SK-N-SH (cell line): Measurements from ENCODE around the gene ETFA. TPM values are rescaled to one million over a fixed set of nuclear protein-coding genes. Genes with fewer than 3 reads are reported as not detected.

ENCODE experiments used
- CTCF ChIA-PET: fragments of 300-600, 350-600 bp; formaldehyde crosslinking; extraction: SDS; loops from one replicate; lab custom pipeline; 2021; lab: Yijun Ruan, JAX
- POLR2A ChIA-PET: fragments of 350-600 bp; sonication (Branson Sonifier 250); formaldehyde crosslinking; extraction: SDS; loops from one replicate; lab custom pipeline; 2020; ENCODE audit warnings: antibody characterized with exemption, inconsistent platforms; lab: Yijun Ruan, JAX
- DNase-seq: peaks from one replicate; pipeline ENCODE4 v3.0.0; 2012
- H2AFZ ChIP-seq: fragments of 200-600 bp; sonication (generic); 2 replicates; pipeline ENCODE4 v1.8.1; 2016; ENCODE audit warnings: antibody characterized with exemption, mild to moderate bottlenecking, low read depth
- H3F3A ChIP-seq: fragments of 200-600 bp; sonication (generic); replicated peaks from 2 replicates; pipeline ENCODE3; 2016; ENCODE audit warnings: antibody characterized with exemption, mild to moderate bottlenecking; ENCODE audit not compliant: insufficient read depth
- H3K27ac ChIP-seq, 2 experiments: fragments of 200-500 bp in 1 of 2; fragments of 200-600 bp in 1 of 2; sonication (Bioruptor generic) in 1 of 2; sonication (generic), shearing (Covaris generic) in 1 of 2; 2 replicates each; pipeline versions ENCODE4 v1.5.1 to v1.6.1; 2014 to 2016; ENCODE audit warnings: low read depth in 2 of 2, inconsistent platforms in 1 of 2, low read length in 1 of 2, mild to moderate bottlenecking in 1 of 2, mixed read lengths in 1 of 2
- H3K27me3 ChIP-seq: fragments of 200-600 bp; sonication (generic), shearing (Covaris generic); 2 replicates; pipeline ENCODE4 v1.6.1; 2016; ENCODE audit warnings: mixed run types; ENCODE audit not compliant: insufficient read depth
- H3K36me3 ChIP-seq, 2 experiments: fragments of 200-500 bp in 1 of 2; fragments of 200-600 bp in 1 of 2; sonication (Bioruptor generic) in 1 of 2; sonication (generic) in 1 of 2; replicated peaks in 1 of 2; 2 replicates each; pipeline versions ENCODE3 to v1.5.1; 2014 to 2016; ENCODE audit warnings: low read length in 1 of 2, mild to moderate bottlenecking in 1 of 2; ENCODE audit not compliant: insufficient read depth in 2 of 2, control insufficient read depth in 1 of 2
- H3K4me1 ChIP-seq, 2 experiments: fragments of 200-500 bp in 1 of 2; fragments of 200-600 bp in 1 of 2; sonication (Bioruptor generic) in 1 of 2; sonication (generic), shearing (Covaris generic) in 1 of 2; 2 replicates each; pipeline versions ENCODE4 v1.5.1 to v1.6.1; 2014 to 2016; ENCODE audit warnings: low read depth in 1 of 2, low read length in 1 of 2, mixed run types in 1 of 2; ENCODE audit not compliant: insufficient read depth in 2 of 2, control insufficient read depth in 1 of 2
- H3K4me2 ChIP-seq: fragments of 200-600 bp; sonication (generic), shearing (Covaris generic); 2 replicates; pipeline ENCODE4 v1.6.1; 2017; ENCODE audit warnings: mixed run types
- H3K4me3 ChIP-seq, 2 experiments: fragments of 200-500 bp in 1 of 2; fragments of 200-600 bp in 1 of 2; sonication (Bioruptor generic) in 1 of 2; sonication (generic), shearing (Covaris generic) in 1 of 2; 2 replicates each; pipeline versions ENCODE4 v1.5.1 to v1.8.1; 2014 to 2016; ENCODE audit warnings: low read depth in 2 of 2, inconsistent platforms in 1 of 2, low read length in 1 of 2, mild to moderate bottlenecking in 1 of 2, mixed read lengths in 1 of 2, moderate library complexity in 1 of 2
- H3K79me2 ChIP-seq: fragments of 200-600 bp; sonication (generic); 2 replicates; pipeline ENCODE4 v1.8.1; 2017; ENCODE audit warnings: mild to moderate bottlenecking; ENCODE audit not compliant: insufficient read depth
- H3K9ac ChIP-seq: fragments of 200-600 bp; sonication (generic); 2 replicates; pipeline ENCODE4 v1.6.1; 2017; ENCODE audit warnings: mixed run types
- H3K9me2 ChIP-seq: fragments of 200-600 bp; sonication (generic); 2 replicates; pipeline ENCODE4 v1.6.1; 2017; ENCODE audit warnings: mixed run types
- H3K9me3 ChIP-seq: fragments of 200-600 bp; sonication (generic); 2 replicates; pipeline ENCODE4 v1.6.1; 2017; ENCODE audit warnings: mixed run types, mild to moderate bottlenecking, moderate library complexity
- H4K20me1 ChIP-seq: fragments of 200-600 bp; sonication (generic); 2 replicates; pipeline ENCODE4 v1.6.1; 2017; ENCODE audit warnings: mild to moderate bottlenecking, mixed run types; ENCODE audit not compliant: insufficient read depth
- EP300 ChIP-seq, 2 experiments: IDR thresholded peaks; 2 replicates each; pipeline versions ENCODE4 v1.4.0 to v1.6.1; 2012; ENCODE audit warnings: borderline replicate concordance in 1 of 2, low read depth in 1 of 2, low read length in 1 of 2
- EZH2phosphoT487 ChIP-seq: fragments of 200-600 bp; sonication (generic); IDR thresholded peaks from 2 replicates; pipeline ENCODE4 v1.6.1; 2017; ENCODE audit warnings: low read depth, mixed run types, mild to moderate bottlenecking, antibody characterized with exemption, moderate library complexity, borderline replicate concordance
- FOXJ3 ChIP-seq: sonication (generic); formaldehyde crosslinking; IDR thresholded peaks from 2 replicates; pipeline ENCODE4 v1.5.1; 2020; ENCODE audit warnings: mild to moderate bottlenecking, missing genetic modification reagents
- GATA2 ChIP-seq: sonication (generic); formaldehyde crosslinking; IDR thresholded peaks from 2 replicates; pipeline ENCODE4 v1.5.0; 2020; ENCODE audit warnings: mild to moderate bottlenecking, missing genetic modification reagents
- JUND ChIP-seq: IDR thresholded peaks from 2 replicates; pipeline ENCODE4 v1.4.0; 2012
- MEF2A ChIP-seq: IDR thresholded peaks from 2 replicates; pipeline ENCODE4 v1.4.0; 2012; ENCODE audit warnings: low read depth, borderline replicate concordance
- MXI1 ChIP-seq: IDR thresholded peaks from 2 replicates; pipeline ENCODE4 v1.6.1; 2012; ENCODE audit warnings: mild to moderate bottlenecking, low read depth, low read length, improper control_type of control experiment
- NRF1 ChIP-seq: IDR thresholded peaks from 2 replicates; pipeline ENCODE4 v1.6.1; 2012; ENCODE audit warnings: low read depth, mild to moderate bottlenecking, low read length
- RXRA ChIP-seq: IDR thresholded peaks from 2 replicates; pipeline ENCODE4 v1.4.0; 2012; ENCODE audit warnings: low read depth, mild to moderate bottlenecking, borderline replicate concordance
- SIN3A ChIP-seq: IDR thresholded peaks from 2 replicates; pipeline ENCODE4 v1.6.1; 2012; ENCODE audit warnings: low read depth, mild to moderate bottlenecking, low read length, moderate library complexity, borderline replicate concordance
- TAF1 ChIP-seq: IDR thresholded peaks from 2 replicates; pipeline ENCODE4 v1.6.1; 2012; ENCODE audit warnings: low read depth, mild to moderate bottlenecking, low read length, moderate library complexity, borderline replicate concordance
- TCF12 ChIP-seq: IDR thresholded peaks from 2 replicates; pipeline ENCODE4 v1.4.0; 2012
- ZBTB33 ChIP-seq: IDR thresholded peaks from 2 replicates; pipeline ENCODE4 v1.4.0; 2012; ENCODE audit warnings: low read depth, borderline replicate concordance
- WGBS: methylation state at CpG from one replicate; pipeline ENCODE4 v1.1.6; 2017; ENCODE audit warnings: low lambda C conversion rate; 5-methylcytosine and 5-hydroxymethylcytosine counted together
- polyA plus RNA-seq, 3 experiments: library from polyadenylated mRNA; depleted of rRNA; stranded (reverse); fragments of >200 nt; gene quantifications; 2 replicates each; pipeline ENCODE4 v1.2.3, GENCODE V29; 2012
- TF ChIP-seq, protein P1 (sequence below): fragments of 150-350 bp; IDR thresholded peaks from 2 replicates; pipeline ENCODE4 v1.6.1; 2017; ENCODE audit warnings: antibody characterized with exemption, low read length, low read depth, borderline replicate concordance
- TF ChIP-seq, protein P2 (sequence below): fragments of 200-600 bp; sonication (generic); IDR thresholded peaks from 2 replicates; pipeline ENCODE4 v1.6.1; 2017; ENCODE audit warnings: antibody characterized with exemption, mild to moderate bottlenecking, moderate library complexity
- TF ChIP-seq, protein P3 (sequence below): fragments of 150-350 bp; IDR thresholded peaks from 2 replicates; pipeline ENCODE4 v1.6.1; 2016; ENCODE audit warnings: mild to moderate bottlenecking, low read depth, low read length

Gene ETFA
- polyA plus RNA-seq, 1 of the 3 experiments (the other 2 are of a cell fraction) = 122 TPM

DNA sequence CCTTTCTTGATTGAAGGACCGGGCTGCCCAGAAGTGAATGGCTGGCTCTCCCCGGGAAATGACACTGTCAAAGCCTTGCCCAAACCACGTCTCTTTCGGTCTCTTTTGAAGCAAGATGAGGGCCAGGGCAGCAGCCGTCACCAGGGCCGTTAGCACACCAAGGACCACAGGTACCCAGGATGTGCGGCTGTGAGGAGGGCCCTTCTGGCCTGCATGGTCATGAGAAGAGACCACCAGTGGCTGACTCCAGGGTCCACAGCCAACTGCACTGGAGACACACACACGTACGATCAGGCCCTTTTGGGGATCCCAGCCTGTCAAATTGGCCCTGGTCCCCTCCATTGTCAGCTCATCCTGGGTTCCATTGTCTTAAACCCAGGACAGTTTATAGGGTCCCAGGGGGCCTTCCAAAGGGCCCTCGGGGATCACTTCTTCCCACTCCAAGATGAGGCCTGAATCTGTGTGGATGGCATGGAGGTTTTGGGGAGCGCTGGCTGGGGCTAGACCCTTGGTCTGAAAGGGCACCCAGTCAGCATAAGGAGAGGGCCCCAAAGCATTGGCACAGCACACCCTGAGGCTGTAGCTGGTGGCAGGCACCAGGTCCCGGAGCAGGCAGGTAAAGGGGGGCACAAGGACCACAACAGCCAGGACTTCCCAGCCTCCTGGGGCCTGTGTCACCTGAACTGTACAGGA, 50.9 kb downstream of the ETFA start:
- no peak for DNase-seq
- Histone ChIP-seq H3K4me2 (no peak overlapping the region), H3K9me3 (peaks cover 22% of the 10 kb centered on the region), H2AFZ (no peak overlapping the region), H3K4me3 (no peak overlapping the region), H3K27me3 (no peaks in the 10 kb centered on the region), H4K20me1 (no peaks in the 10 kb centered on the region), H3K27ac (no peak overlapping the region), H3F3A (no peaks in the 10 kb centered on the region), H3K79me2 (peaks cover 5% of the 10 kb centered on the region), H3K9me2 (no peaks in the 10 kb centered on the region), H3K4me1 (no peaks in the 10 kb centered on the region), H3K9ac (no peak overlapping the region), H3K36me3 (peaks cover 44 to 59% of the 10 kb centered on the region in 2 experiments)
- CTCF ChIA-PET = interaction anchor here (2.0 kb wide), 1 partner anchor 70 kb away, joined by 5 read pairs; no protein-coding TSS in a partner anchor
- WGBS = 95% methylated on average over 9 of the region's 12 CpGs
- TF ChIP-seq RXRA (no peak), EZH2phosphoT487 (no peak)
- TF ChIP-seq, protein P1, sequence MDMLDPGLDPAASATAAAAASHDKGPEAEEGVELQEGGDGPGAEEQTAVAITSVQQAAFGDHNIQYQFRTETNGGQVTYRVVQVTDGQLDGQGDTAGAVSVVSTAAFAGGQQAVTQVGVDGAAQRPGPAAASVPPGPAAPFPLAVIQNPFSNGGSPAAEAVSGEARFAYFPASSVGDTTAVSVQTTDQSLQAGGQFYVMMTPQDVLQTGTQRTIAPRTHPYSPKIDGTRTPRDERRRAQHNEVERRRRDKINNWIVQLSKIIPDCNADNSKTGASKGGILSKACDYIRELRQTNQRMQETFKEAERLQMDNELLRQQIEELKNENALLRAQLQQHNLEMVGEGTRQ = no peak
- POLR2A ChIA-PET = no interaction called here

DNA sequence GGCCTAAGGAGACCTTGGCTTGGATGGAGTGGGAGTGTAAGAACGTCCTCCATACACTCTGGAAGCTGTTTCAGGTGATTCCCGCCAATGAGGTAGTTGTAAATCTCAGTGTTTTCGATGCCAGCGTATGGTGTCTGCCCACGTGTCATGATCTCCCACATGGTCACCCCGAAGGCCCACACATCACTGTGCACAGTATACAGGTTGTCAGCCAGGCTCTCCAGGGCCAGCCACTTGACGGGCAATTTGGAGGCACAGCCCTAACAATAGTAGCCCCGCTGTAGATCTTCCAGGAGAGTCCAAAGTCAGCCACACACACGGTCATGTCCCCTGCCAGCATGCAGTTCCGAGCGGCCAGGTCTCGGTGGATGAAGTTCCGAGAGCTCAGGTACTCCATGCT, 51.9 kb downstream of the ETFA start:
- Histone ChIP-seq H3K36me3 (peaks cover 42 to 59% of the 10 kb centered on the region in 2 experiments), H3K4me3 (no peak overlapping the region), H3K4me2 (no peak overlapping the region), H3K27ac (no peak overlapping the region), H3K9me3 (peaks cover 22% of the 10 kb centered on the region), H3K79me2 (peaks cover 5% of the 10 kb centered on the region), H3F3A (peaks cover 4% of the 10 kb centered on the region), H3K27me3 (no peaks in the 10 kb centered on the region), H2AFZ (no peak overlapping the region), H3K9me2 (no peaks in the 10 kb centered on the region)
- DNase-seq = no peak
- POLR2A ChIA-PET = no interaction called here
- CTCF ChIA-PET = interaction anchor here (2.0 kb wide), 1 partner anchor 69 kb away, joined by 5 read pairs; no protein-coding TSS in a partner anchor
- no peak for TF ChIP-seq GATA2 (CRISPR knock-in tag)
- no peak for TF ChIP-seq SIN3A
- TF ChIP-seq MXI1 = no peak
- no peak for TF ChIP-seq FOXJ3 (CRISPR knock-in tag)
- no peak for TF ChIP-seq TCF12
- no peak for TF ChIP-seq MEF2A
- TF ChIP-seq EP300 (IDR thresholded peaks at IDR 0.05; ENCODE audit: borderline replicate concordance in 1 of 2, low read depth in 1 of 2, low read length in 1 of 2) = no peak
- TF ChIP-seq ZBTB33 = no peak
- TF ChIP-seq, protein P2, sequence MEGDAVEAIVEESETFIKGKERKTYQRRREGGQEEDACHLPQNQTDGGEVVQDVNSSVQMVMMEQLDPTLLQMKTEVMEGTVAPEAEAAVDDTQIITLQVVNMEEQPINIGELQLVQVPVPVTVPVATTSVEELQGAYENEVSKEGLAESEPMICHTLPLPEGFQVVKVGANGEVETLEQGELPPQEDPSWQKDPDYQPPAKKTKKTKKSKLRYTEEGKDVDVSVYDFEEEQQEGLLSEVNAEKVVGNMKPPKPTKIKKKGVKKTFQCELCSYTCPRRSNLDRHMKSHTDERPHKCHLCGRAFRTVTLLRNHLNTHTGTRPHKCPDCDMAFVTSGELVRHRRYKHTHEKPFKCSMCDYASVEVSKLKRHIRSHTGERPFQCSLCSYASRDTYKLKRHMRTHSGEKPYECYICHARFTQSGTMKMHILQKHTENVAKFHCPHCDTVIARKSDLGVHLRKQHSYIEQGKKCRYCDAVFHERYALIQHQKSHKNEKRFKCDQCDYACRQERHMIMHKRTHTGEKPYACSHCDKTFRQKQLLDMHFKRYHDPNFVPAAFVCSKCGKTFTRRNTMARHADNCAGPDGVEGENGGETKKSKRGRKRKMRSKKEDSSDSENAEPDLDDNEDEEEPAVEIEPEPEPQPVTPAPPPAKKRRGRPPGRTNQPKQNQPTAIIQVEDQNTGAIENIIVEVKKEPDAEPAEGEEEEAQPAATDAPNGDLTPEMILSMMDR = no peak
- TF ChIP-seq JUND = no peak
- TF ChIP-seq, protein P3, sequence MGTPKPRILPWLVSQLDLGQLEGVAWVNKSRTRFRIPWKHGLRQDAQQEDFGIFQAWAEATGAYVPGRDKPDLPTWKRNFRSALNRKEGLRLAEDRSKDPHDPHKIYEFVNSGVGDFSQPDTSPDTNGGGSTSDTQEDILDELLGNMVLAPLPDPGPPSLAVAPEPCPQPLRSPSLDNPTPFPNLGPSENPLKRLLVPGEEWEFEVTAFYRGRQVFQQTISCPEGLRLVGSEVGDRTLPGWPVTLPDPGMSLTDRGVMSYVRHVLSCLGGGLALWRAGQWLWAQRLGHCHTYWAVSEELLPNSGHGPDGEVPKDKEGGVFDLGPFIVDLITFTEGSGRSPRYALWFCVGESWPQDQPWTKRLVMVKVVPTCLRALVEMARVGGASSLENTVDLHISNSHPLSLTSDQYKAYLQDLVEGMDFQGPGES = no peak
- TF ChIP-seq, protein P1 = no peak
- TF ChIP-seq NRF1 = no peak
- no peak for TF ChIP-seq TAF1
- TF ChIP-seq, all 33 proteins: peak for 0
- Histone ChIP-seq H3K4me1 (no peaks in the 10 kb centered on the region), H3K9ac (no peak overlapping the region), H4K20me1 (no peaks in the 10 kb centered on the region)
- WGBS = 94% methylated on average over 9 of the region's 13 CpGs
